Type B pancreatic cell (in vitro differentiated cells): ENCODE data around the gene CYP4F8. TPM values are rescaled to one million over a fixed set of nuclear protein-coding genes. Genes with fewer than 3 reads are reported as not detected.

Source experiments
- DNase-seq: peaks from one replicate; pipeline ENCODE4 v3.0.0; 2021; ENCODE audit warnings: mixed read lengths; ENCODE audit not compliant: unreplicated experiment; ENCODE audit errors: extremely low spot score
- H3K27ac Mint-ChIP-seq: 2 replicates; pipeline ENCODE4 v1.8.0; 2021; ENCODE audit warnings: mild to moderate bottlenecking, mixed read lengths
- H3K27me3 Mint-ChIP-seq: 2 replicates; pipeline ENCODE4 v1.8.0; 2021; ENCODE audit warnings: mixed read lengths
- H3K36me3 Mint-ChIP-seq: 2 replicates; pipeline ENCODE4 v1.8.0; 2021; ENCODE audit warnings: mixed read lengths
- H3K4me1 Mint-ChIP-seq: one replicate; pipeline ENCODE4 v1.8.0; 2021; ENCODE audit warnings: mixed read lengths; ENCODE audit not compliant: unreplicated experiment
- H3K4me3 Mint-ChIP-seq: 2 replicates; pipeline ENCODE4 v1.8.0; 2021; ENCODE audit warnings: mild to moderate bottlenecking, mixed read lengths
- H3K9me3 Mint-ChIP-seq: 2 replicates; pipeline ENCODE4 v1.8.0; 2021; ENCODE audit warnings: mixed read lengths
- total RNA-seq: library from RNA; stranded (reverse); gene quantifications from 2 replicates; pipeline ENCODE4 v1.2.1, GENCODE V29; 2021; ENCODE audit warnings: low replicate concordance
- TF ChIP-seq, protein P1 (sequence below): fragments of 200-600 bp; sonication (generic); conservative IDR thresholded peaks from 2 replicates; pipeline ENCODE4 v1.5.0; 2021; ENCODE audit warnings: antibody characterized with exemption, mild to moderate bottlenecking

CYP4F8 gene
- total RNA-seq, 1 donor from 2014 or later: not detected

DNA sequence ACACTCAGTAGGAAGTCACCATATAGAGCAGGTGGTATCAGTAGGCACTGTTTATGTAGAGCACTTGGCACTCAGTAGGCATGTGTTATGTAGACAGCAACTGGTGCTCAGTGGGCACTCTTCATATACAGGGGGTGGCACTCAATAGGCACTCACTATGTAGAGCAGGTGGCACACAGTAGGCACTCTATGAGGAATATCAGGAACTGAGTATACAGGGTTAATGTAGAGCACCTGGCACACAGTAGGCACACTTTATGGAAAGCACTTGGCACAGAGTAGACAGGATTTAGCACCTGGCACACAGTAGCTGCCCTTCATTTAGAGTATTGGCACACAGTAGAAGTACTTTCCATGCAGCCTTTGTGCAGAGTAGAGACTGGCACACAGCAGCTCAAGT is 24.6 kb downstream of the CYP4F8 start:
- no peak for DNase-seq
- H3K27me3 Mint-ChIP-seq: no peaks in the 10 kb centered on the region
- H3K27ac Mint-ChIP-seq: no peak overlapping the region
- H3K4me3 Mint-ChIP-seq: no peak overlapping the region
- H3K4me1 Mint-ChIP-seq: no peaks in the 10 kb centered on the region
- TF ChIP-seq, protein P1, sequence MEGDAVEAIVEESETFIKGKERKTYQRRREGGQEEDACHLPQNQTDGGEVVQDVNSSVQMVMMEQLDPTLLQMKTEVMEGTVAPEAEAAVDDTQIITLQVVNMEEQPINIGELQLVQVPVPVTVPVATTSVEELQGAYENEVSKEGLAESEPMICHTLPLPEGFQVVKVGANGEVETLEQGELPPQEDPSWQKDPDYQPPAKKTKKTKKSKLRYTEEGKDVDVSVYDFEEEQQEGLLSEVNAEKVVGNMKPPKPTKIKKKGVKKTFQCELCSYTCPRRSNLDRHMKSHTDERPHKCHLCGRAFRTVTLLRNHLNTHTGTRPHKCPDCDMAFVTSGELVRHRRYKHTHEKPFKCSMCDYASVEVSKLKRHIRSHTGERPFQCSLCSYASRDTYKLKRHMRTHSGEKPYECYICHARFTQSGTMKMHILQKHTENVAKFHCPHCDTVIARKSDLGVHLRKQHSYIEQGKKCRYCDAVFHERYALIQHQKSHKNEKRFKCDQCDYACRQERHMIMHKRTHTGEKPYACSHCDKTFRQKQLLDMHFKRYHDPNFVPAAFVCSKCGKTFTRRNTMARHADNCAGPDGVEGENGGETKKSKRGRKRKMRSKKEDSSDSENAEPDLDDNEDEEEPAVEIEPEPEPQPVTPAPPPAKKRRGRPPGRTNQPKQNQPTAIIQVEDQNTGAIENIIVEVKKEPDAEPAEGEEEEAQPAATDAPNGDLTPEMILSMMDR: no peak
- H3K9me3 Mint-ChIP-seq: peaks cover 11% of the 10 kb centered on the region
- no peaks in the 10 kb centered on the region for H3K36me3 Mint-ChIP-seq

DNA sequence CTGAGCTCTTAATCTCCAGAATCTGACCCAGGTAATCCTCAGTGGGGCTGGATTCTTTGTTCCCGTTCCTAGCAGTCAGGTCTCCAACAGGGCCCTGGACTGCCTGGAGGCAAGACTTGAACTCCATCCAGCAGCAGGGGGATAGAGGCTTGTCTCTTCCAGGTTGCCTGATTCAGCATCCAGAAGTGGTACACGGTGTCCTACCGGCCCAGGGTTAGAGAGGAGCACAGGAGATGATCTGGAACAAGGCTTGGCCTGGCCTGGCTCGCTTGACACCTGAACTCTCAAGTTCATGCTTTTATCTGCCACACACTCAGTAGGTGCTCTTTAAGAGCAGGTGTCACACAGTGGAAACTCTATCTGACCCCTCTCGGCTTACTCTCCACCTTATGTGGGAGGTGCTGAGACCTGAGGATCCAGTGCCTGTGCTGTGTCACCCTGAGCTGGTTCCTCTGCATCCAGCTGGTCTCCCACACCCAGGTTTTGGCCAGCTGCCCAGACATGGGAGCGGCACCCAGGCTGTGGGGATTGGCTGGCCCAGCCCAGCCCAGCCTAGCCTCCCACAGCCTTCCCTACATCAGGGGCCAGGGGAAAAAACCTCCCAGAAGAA is 25.4 kb downstream of the CYP4F8 start, which contains the start of gene CYP4F3:
Gene CYP4F3 (plus strand): TSS at position 604 of the 610 bp plus-strand sequence. CDS start 519 bp downstream, outside the sequence.
- DNase-seq: no peak
- no peak within 1 kb of the TSS for H3K4me3 Mint-ChIP-seq
- no peak within 1 kb of the TSS for H3K27ac Mint-ChIP-seq
- H3K9me3 Mint-ChIP-seq: peaks cover 16% of the 10 kb centered on the region
- H3K36me3 Mint-ChIP-seq: no peaks in the 10 kb centered on the region
- H3K4me1 Mint-ChIP-seq: no peaks in the 10 kb centered on the region
- TF ChIP-seq, protein P1: no peak
- H3K27me3 Mint-ChIP-seq: no peaks in the 10 kb centered on the region

DNA sequence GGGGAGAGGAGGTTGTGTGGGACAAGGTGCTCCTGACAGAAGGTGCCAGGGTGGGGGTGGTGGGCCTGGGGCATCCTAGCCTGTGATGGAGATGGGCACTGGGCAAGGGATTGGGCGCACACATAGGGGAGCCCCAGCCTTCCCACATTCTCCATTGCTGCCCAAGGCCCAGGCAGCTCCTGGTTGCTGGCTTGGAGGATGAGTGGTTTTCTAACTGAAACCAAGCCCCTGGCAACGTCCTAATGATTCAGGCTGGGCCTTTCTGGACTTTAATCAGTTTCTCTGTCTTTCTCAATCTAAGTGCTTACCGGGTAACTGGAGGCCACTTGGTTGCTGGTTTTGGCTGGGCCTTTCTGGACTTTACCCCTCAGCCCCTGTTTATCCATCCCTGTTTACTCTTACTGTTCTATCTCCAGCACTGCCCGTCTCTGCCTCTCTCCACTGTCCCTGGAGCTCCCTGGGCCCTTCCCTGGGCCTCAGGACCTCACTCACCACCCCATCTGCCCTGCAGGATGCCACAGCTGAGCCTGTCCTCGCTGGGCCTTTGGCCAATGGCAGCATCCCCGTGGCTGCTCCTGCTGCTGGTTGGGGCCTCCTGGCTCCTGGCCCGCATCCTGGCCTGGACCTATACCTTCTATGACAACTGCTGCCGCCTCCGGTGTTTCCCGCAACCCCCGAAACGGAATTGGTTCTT is 26.0 kb downstream of the CYP4F8 start:
- Mint-ChIP-seq H3K9me3 (peaks cover 20% of the 10 kb centered on the region), H3K27me3 (no peaks in the 10 kb centered on the region), H3K36me3 (no peaks in the 10 kb centered on the region), H3K27ac (no peak overlapping the region), H3K4me1 (no peaks in the 10 kb centered on the region), H3K4me3 (no peak overlapping the region)
- TF ChIP-seq, protein P1: no peak
- DNase-seq: no peak

DNA sequence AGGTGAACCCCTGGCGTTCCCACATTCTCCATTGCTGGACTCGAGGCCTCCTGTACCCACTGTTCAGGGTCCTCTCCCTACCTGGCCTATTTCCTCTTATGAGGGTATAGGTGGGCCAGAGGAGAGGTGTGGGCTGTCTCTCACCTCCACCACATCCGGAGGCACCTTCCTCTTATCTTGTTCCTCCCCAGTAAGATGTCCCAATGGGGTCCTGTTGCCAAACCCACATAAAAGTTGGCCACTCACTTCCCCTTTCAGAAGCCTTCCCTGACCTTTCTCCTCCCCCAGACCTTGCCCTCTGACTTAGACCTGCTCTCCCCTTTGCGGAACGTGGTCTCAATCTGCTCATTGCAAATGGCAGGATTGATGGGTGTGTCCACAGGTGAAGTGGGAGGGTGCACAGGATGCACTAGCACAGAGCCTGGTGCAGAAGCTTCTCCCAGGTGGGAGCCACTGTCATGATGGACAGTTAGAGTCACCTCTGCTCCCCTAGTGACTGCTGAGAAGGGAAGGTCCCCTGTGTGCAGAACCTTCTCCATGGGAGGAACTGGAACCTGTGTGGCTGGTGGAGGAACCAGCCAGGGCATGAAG is 27.0 kb downstream of the CYP4F8 start:
- Mint-ChIP-seq H3K4me3 (no peak overlapping the region), H3K27me3 (no peaks in the 10 kb centered on the region), H3K4me1 (no peaks in the 10 kb centered on the region), H3K9me3 (peaks cover 23% of the 10 kb centered on the region), H3K27ac (no peak overlapping the region), H3K36me3 (no peaks in the 10 kb centered on the region)
- DNase-seq: no peak
- TF ChIP-seq, protein P1: no peak

DNA sequence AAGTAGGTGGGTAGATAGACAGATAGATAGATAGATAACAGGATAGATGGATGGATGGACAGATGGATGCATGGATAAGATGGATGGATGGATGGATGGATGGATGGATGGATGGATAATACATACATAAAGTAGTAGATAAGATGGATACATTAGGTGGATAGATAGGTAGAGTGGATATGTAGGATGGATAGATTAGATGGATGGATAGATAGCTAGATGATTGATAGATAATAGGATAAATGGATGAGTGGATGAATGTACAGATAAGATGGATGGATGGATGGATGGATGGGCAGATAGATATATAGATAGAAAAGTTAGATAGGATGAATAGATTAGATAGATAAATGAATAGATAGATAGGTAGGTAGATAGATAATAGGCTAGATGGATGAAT is 27.8 kb downstream of the CYP4F8 start:
- Mint-ChIP-seq H3K27me3 (no peaks in the 10 kb centered on the region), H3K9me3 (peaks cover 23% of the 10 kb centered on the region), H3K4me1 (no peaks in the 10 kb centered on the region), H3K27ac (no peak overlapping the region), H3K4me3 (no peak overlapping the region), H3K36me3 (no peaks in the 10 kb centered on the region)
- DNase-seq: no peak
- TF ChIP-seq, protein P1: no peak
